HFFc6 (cell line): Measurements from ENCODE around the gene HOXA3. TPM values are rescaled to one million over a fixed set of nuclear protein-coding genes. Genes with fewer than 3 reads are reported as not detected.

Experiments
- DNase-seq: peaks from one replicate; pipeline ENCODE4 v3.0.0-alpha.2; 2018
- H3K27ac Mint-ChIP-seq: 2 replicates; pipeline ENCODE4 v1.8.0; 2020; ENCODE audit warnings: mild to moderate bottlenecking, mixed read lengths
- H3K27me3 Mint-ChIP-seq: 2 replicates; pipeline ENCODE4 v1.8.0; 2021; ENCODE audit warnings: mild to moderate bottlenecking, moderate library complexity, mixed read lengths; ENCODE audit not compliant: insufficient read depth
- H3K36me3 Mint-ChIP-seq: 2 replicates; pipeline ENCODE4 v1.8.0; 2021; ENCODE audit warnings: low read depth, mixed read lengths
- H3K4me1 Mint-ChIP-seq: 2 replicates; pipeline ENCODE4 v1.8.0; 2020; ENCODE audit warnings: low read depth, mixed read lengths
- H3K4me3 Mint-ChIP-seq: 2 replicates; pipeline ENCODE4 v1.8.0; 2020; ENCODE audit warnings: mild to moderate bottlenecking, moderate library complexity, mixed read lengths
- H3K9me3 Mint-ChIP-seq: 2 replicates; pipeline ENCODE4 v1.8.0; 2020; ENCODE audit warnings: mild to moderate bottlenecking, mixed read lengths
- total RNA-seq, 6 experiments: library from RNA; stranded (reverse); fragmentation: NEBNext Ultra II Directional; extraction: Animal tissue kit (Norgen Biotek cat#: 25700); gene quantifications; 2 replicates in 1 of 6; 3 replicates in 5 of 6; pipeline ENCODE4 v1.2.3, GENCODE V29; 2021
- TF ChIP-seq, protein P1 (sequence below): fragments of 200-600 bp; sonication (generic); IDR thresholded peaks from 2 replicates; pipeline ENCODE4 v1.5.0; 2021; ENCODE audit warnings: antibody characterized with exemption, mild to moderate bottlenecking

The HOXA3 gene
- total RNA-seq, 6 experiments from 2014 or later: 0.33 to 1.9 (median 1.1) TPM

DNA sequence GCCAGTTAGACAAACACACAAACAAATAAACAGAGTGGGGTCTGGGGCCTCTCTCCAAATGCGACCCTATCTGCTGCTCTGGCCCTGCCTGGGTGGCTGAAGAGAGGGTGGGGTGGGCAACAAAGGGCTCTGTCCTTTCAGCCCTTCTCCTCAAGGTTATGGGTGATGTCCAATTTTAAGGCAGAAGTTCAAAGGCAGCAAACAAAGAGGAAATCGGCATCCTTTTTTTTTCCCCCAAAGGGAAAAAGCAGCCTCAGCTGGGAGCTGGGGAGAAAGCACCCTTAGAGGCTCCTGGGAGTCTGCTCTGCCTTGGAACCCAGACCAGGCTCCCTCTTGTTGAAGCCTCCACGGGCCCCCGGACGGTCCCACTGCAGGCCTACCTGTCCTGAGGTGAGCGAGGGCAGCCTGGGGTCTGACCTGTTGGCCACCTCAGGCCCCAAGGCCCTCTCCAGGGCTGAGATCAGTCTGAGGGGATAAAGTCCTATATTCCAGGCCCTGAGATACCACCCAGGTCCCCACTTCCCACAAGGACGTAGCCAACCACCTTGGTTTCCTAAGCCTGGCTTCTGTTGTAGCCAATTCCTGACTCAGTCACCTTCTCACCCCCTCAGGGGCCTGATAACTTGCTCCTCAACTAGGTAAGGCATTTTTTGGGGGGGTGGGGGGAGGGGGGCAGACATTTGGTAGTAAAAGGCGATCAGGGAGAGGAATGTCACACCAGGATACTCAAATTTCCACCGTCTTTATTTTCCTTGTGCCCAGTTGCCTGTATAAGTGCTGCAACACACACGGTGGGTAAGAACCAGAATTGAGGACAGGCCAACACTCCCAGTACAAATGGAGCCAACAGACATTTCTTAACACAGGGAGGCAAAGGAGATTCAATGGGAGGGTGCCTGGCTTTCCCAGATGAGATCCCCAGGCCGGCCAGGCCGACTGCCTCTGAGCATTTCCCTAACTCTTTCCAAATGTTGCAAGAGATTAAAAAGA is 28.3 kb upstream of the HOXA3 start:
- H3K4me3 Mint-ChIP-seq: peak overlapping the region; percentile 93
- peaks cover 55% of the 10 kb centered on the region for H3K36me3 Mint-ChIP-seq
- DNase-seq: no peak
- peaks cover 50% of the 10 kb centered on the region for H3K4me1 Mint-ChIP-seq
- H3K27ac Mint-ChIP-seq: peak overlapping the region; percentile 97
- TF ChIP-seq, protein P1, sequence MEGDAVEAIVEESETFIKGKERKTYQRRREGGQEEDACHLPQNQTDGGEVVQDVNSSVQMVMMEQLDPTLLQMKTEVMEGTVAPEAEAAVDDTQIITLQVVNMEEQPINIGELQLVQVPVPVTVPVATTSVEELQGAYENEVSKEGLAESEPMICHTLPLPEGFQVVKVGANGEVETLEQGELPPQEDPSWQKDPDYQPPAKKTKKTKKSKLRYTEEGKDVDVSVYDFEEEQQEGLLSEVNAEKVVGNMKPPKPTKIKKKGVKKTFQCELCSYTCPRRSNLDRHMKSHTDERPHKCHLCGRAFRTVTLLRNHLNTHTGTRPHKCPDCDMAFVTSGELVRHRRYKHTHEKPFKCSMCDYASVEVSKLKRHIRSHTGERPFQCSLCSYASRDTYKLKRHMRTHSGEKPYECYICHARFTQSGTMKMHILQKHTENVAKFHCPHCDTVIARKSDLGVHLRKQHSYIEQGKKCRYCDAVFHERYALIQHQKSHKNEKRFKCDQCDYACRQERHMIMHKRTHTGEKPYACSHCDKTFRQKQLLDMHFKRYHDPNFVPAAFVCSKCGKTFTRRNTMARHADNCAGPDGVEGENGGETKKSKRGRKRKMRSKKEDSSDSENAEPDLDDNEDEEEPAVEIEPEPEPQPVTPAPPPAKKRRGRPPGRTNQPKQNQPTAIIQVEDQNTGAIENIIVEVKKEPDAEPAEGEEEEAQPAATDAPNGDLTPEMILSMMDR: no peak
- no peaks in the 10 kb centered on the region for H3K9me3 Mint-ChIP-seq
- peaks cover 31% of the 10 kb centered on the region for H3K27me3 Mint-ChIP-seq

DNA sequence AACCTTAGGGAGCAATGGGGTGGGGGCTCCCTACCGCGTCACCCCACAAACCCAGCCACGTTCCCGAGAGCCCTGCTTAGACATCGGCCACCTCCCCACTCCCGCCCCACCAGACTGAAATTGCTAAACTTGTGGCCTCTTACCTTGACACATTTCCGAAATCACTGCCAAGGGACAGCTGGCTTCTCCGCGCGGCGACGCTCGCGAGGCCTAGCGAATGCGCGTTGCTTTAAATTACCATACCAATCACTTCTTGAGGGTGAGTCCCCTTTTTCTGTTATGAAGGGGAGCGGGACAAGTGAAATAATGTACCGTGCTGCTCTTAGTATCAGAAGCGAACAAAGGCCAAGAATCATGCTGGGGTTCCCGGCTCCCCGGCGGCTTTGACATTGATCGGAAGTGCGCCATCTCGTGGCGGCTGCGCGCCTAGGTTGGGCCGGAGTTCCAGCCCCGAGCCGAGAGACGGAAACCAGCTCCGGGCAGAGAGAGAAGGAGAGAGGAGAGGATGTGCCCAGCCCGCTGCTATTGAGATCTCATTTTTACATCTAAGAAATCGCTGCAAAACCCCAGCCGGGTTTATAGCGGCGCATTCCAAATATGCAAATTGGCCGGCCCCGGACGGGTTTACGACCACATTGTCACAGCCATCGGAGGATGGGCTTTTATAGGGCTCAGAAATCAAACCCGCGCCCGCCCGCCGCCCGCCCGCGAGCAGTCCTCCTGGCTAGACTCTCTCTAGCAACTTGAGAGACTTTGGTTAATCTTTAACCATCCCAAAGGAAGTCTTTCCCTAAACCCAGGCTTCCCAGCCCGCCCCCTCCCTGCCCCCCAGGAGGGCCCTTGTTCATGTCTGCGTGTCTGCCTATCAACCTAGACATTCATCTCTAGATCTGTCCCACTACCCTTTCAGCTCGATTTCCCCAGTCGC is 27.4 kb upstream of the HOXA3 start:
- Mint-ChIP-seq H3K27me3 (peaks cover 25% of the 10 kb centered on the region), H3K4me3 (peak overlapping the region; percentile 93), H3K4me1 (peaks cover 59% of the 10 kb centered on the region), H3K36me3 (peaks cover 56% of the 10 kb centered on the region), H3K9me3 (no peaks in the 10 kb centered on the region), H3K27ac (peak overlapping the region; percentile 97)
- TF ChIP-seq, protein P1: peak; percentile 96
- DNase-seq: peak; percentile 90

DNA sequence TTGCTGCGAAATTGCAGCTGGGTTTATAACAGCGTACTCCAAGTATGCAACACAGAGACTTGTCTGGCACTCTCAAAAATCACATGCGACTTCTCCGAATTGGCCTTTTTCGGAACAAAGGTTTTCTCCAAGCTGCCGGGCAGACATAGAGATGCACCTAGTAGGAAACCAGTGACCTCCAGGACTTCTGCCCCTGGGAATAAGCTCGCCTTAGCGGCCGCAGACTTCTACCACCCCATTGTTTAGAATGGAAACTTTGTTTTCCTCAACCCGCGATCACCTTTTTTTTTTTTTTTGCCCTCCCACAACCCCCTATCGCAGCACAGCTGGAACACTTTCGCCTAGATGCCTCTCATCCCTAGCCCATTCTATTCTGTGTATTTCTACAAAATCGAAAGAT is 26.6 kb upstream of the HOXA3 start:
- TF ChIP-seq, protein P1: no peak
- Mint-ChIP-seq H3K36me3 (peaks cover 53% of the 10 kb centered on the region), H3K4me1 (peaks cover 63% of the 10 kb centered on the region), H3K27ac (peak overlapping the region; percentile 97), H3K9me3 (no peaks in the 10 kb centered on the region), H3K27me3 (peaks cover 20% of the 10 kb centered on the region), H3K4me3 (peak overlapping the region; percentile 93)
- DNase-seq: no peak

DNA sequence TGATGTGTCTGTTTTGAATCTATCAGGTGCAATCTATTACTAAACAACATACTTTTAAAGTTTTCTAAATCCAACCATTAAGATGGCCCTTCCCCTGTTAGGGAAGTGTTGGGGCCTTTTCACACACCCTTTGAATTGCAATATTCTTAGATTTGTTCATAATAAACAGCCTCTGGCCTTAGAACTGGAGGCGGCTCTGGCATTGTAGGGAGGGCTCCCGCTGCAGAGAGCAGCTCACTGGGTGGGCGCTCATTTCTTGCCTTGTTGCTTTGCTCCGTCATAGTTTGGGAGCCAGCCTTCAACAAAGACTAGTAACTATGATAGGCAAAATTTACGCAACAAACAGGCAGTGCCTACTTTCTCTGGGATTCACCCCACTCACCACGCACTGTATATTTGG is 26.0 kb upstream of the HOXA3 start:
- peaks cover 63% of the 10 kb centered on the region for H3K4me1 Mint-ChIP-seq
- DNase-seq: no peak
- H3K9me3 Mint-ChIP-seq: no peaks in the 10 kb centered on the region
- H3K36me3 Mint-ChIP-seq: peaks cover 47% of the 10 kb centered on the region
- peaks cover 15% of the 10 kb centered on the region for H3K27me3 Mint-ChIP-seq
- peak overlapping the region; percentile 97 for H3K27ac Mint-ChIP-seq
- TF ChIP-seq, protein P1: no peak
- peak overlapping the region; percentile 93 for H3K4me3 Mint-ChIP-seq

DNA sequence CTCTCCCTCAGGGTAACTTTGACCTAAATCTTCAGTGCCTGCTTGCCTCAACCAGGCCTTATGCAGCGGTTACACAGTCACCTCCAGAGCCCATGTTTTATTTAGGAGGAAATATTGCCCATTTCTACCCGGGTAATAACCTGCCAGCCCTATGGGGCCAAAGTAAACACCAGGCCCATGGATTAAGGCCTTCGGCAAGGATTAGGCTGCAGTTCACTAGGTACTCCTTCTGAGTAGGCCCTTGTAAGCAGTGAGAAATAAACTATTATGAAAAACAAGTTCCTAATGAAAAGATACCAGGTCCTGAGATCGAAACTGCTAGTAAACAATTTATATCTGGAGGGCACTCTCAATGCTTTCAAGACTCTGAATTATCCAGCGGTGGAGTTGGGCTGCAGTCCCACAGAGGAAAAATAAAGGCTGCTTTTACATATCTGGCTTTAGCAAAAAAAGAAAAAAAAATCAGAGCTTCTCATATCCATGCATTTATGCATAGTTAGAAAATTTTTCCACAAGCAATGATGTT is 25.5 kb upstream of the HOXA3 start:
- peaks cover 15% of the 10 kb centered on the region for H3K27me3 Mint-ChIP-seq
- H3K4me3 Mint-ChIP-seq: peak overlapping the region; percentile 93
- H3K4me1 Mint-ChIP-seq: peaks cover 61% of the 10 kb centered on the region
- TF ChIP-seq, protein P1: no peak
- no peaks in the 10 kb centered on the region for H3K9me3 Mint-ChIP-seq
- H3K36me3 Mint-ChIP-seq: peaks cover 44% of the 10 kb centered on the region
- peak overlapping the region; percentile 97 for H3K27ac Mint-ChIP-seq
- no peak for DNase-seq
